Astrocyte of the cerebellum (primary cell): ENCODE results near the gene TRIM9.
A peak's percentile ranks its signal among the peaks of the same experiment; 100 is the strongest.

Experiments
- DNase-seq: peaks from one replicate; pipeline ENCODE4 v3.0.0-alpha.2; 2011; ENCODE audit warnings: low read depth
- H3K4me3 ChIP-seq: 2 replicates; pipeline ENCODE4 v1.5.1; 2011; ENCODE audit warnings: mild to moderate bottlenecking, low read depth, low read length, moderate library complexity
- in situ Hi-C: cut with HindIII; loops from 2 replicates; pipeline ENCODE4 v1.10.0; 2017; ENCODE audit warnings: low sequenced_read_pairs
- TF ChIP-seq, protein P1 (sequence below): IDR thresholded peaks from 2 replicates; pipeline ENCODE4 v1.5.1; 2012; ENCODE audit warnings: low read length, low read depth, moderate library complexity, mild to moderate bottlenecking; ENCODE audit errors: missing control alignments

TRIM9 gene

GRCh38 chr14:50941151-50941550, 153.8 kb downstream of the TRIM9 start:
- peak; percentile 57 for DNase-seq
- TF ChIP-seq, protein P1, sequence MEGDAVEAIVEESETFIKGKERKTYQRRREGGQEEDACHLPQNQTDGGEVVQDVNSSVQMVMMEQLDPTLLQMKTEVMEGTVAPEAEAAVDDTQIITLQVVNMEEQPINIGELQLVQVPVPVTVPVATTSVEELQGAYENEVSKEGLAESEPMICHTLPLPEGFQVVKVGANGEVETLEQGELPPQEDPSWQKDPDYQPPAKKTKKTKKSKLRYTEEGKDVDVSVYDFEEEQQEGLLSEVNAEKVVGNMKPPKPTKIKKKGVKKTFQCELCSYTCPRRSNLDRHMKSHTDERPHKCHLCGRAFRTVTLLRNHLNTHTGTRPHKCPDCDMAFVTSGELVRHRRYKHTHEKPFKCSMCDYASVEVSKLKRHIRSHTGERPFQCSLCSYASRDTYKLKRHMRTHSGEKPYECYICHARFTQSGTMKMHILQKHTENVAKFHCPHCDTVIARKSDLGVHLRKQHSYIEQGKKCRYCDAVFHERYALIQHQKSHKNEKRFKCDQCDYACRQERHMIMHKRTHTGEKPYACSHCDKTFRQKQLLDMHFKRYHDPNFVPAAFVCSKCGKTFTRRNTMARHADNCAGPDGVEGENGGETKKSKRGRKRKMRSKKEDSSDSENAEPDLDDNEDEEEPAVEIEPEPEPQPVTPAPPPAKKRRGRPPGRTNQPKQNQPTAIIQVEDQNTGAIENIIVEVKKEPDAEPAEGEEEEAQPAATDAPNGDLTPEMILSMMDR, result no peak
- in situ Hi-C loops, result no loop called here
- no peak overlapping the region for H3K4me3 ChIP-seq

DNA sequence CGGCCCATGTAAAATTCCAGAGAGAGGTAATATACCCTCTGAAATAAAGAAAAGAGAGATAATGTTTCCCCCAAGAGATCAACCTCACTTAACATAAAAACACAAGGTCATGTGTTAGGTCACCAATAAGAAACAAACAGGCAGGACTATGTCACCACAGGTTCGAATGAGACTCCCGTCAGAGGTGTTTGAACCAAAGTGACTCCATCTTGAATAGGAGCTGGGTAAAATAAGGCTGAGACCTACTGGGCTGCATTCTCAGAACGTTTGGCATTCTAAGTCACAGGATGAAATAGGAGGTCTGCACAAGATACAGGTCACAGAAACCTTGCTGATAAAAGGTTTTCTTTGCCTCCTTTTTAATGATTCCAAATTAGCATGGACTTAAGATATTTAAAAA, 157.1 kb downstream of the TRIM9 start:
- TF ChIP-seq, protein P1, result no peak
- no peak for DNase-seq
- no peak overlapping the region for H3K4me3 ChIP-seq
- in situ Hi-C loops, result no loop called here

- DNase-seq, result no peak
- TF ChIP-seq, protein P1, result no peak
- in situ Hi-C loops, result no loop called here
- H3K4me3 ChIP-seq, result no peak overlapping the region
Observed at GRCh38 chr14:50937325-50937724, 157.6 kb downstream of the TRIM9 start.

GRCh38 chr14:50936882-50937281, 158.0 kb downstream of the TRIM9 start:
- in situ Hi-C loops, result no loop called here
- TF ChIP-seq, protein P1, result no peak
- DNase-seq, result no peak
- H3K4me3 ChIP-seq, result no peak overlapping the region

DNA sequence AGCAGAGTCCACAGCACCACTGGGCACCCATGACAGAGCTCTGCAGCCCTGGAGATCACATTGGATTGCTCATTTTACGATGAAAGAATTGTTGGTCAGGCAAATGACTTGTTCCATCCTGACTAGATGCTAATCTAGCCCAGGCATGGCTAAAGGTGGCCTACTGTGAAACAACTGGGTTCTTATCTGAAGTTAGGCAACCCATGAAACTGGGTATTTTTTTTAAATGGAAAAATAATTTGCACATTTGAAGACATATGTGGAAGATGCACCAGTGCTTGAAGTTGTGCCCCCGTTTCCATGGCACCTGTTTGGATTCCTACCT, 158.9 kb downstream of the TRIM9 start:
- TF ChIP-seq, protein P1, result no peak
- H3K4me3 ChIP-seq, result no peak overlapping the region
- DNase-seq, result no peak
- in situ Hi-C loops, result no loop called here

DNA sequence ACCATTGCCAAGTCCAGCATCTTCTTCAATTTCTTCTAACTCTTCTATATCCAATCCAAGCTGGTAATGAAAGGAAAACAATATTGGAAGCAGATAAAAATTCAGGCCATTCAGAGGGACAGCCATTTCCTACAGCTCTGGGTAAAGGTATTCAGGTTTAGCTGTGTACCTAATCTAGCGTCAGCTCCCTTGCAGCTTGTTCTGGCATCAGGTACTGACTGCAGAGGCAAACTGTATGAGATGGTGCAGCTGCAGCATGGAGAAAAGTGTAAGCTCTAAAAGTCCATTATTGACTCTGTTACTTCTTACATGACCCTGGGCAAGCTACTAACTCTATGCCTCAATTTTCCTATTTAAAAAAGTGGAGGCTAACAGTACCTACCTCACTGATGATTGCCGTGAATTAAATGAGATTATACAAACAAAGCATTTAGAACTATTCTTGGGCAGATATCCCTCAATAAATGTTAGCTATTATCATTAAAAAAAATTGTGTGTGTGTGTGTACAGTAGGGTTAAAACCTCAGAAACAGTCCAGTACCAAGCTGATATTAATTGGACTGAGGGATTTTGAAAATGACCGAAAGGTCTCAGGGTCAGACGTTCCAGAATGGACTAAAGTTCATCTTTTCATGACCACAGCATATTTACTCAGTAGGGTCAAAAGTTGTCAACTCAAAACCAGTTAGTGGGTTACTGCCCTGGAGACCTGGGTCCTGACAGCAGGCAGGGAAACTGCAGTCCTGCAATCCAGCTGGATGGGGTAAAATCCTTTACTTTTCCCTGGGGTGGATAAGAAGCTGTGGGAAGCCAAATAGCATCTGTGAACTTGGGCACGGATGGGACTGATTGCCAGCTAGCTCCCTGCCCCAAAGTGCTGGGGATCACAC, 159.5 kb downstream of the TRIM9 start:
- H3K4me3 ChIP-seq, result no peak overlapping the region
- in situ Hi-C loops, result no loop called here
- no peak for DNase-seq
- TF ChIP-seq, protein P1, result no peak
